ENCODE data around the gene FNDC8. TPM values are rescaled to one million over a fixed set of nuclear protein-coding genes. Genes with fewer than 3 reads are reported as not detected.
A peak's percentile ranks its signal among the peaks of the same experiment; 100 is the strongest.

FNDC8 gene
- total RNA-seq, 5 donors from 2014 or later (not counting 1 experiment from before 2014, with no cell fraction given), result not detected

GRCh38 chr17:35130392-35130791 lies 9.0 kb downstream of the FNDC8 start:
- H3K27me3 Mint-ChIP-seq, result no peaks in the 10 kb centered on the region
- POLR2A ChIA-PET, result no interaction called here
- DNase-seq (no peak), ATAC-seq (replicated peaks in 1 of 4) (no peak)
- Histone ChIP-seq H3K4me3 (ENCODE audit: control insufficient read depth in 1 of 2, extremely low read depth in 1 of 2, low read length in 1 of 2) (no peak overlapping the region), H3K36me3 (ENCODE audit: control insufficient read depth in 2 of 2, extremely low read depth in 1 of 2, insufficient read depth in 1 of 2, low read length in 1 of 2) (peaks cover 12 to 45% of the 10 kb centered on the region in 2 donors), H3K27ac (ENCODE audit: low read length) (no peak overlapping the region), H3K9me3 (no peaks in the 10 kb centered on the region), H3K4me1 (ENCODE audit: control insufficient read depth in 1 of 2, extremely low read depth in 1 of 2, insufficient read depth in 2 of 2, low read length in 2 of 2) (no peaks in the 10 kb centered on the region), H3K27me3 (replicated peaks in 1 of 2; ENCODE audit: control insufficient read depth in 2 of 2, extremely low read depth in 1 of 2, insufficient read depth in 2 of 2, low read length in 1 of 2) (no peaks in the 10 kb centered on the region)
- H3K4me3 Mint-ChIP-seq, result no peak overlapping the region
- peak overlapping the region in 1 of 2 donors; percentile 34 for H3K27ac Mint-ChIP-seq
- H3K9me3 Mint-ChIP-seq, result no peaks in the 10 kb centered on the region
- peaks cover 21% of the 10 kb centered on the region for H3K36me3 Mint-ChIP-seq
- CTCF ChIA-PET, result interaction anchor here in 1 of 2 donors (0.7 to 1.0 kb wide), 2 partner anchors 11 to 709 kb away, joined by 3 to 4 read pairs; partner anchors contain the start of gene RAD51D
- WGBS (ENCODE audit: insufficient coverage), result 97% methylated on average over 3 of the region's 3 CpGs
- H3K4me1 Mint-ChIP-seq, result peaks cover 0 to 4% (median 0%) of the 10 kb centered on the region in 3 donors

GRCh38 chr17:35132099-35132498 lies 10.7 kb downstream of the FNDC8 start:
- H3K4me1 Mint-ChIP-seq, result peaks cover 0 to 4% (median 0%) of the 10 kb centered on the region in 3 donors
- CTCF ChIA-PET, result no interaction called here
- ATAC-seq (replicated peaks in 1 of 4), result no peak
- no peak for DNase-seq
- POLR2A ChIA-PET, result no interaction called here
- peaks cover 37% of the 10 kb centered on the region for H3K36me3 Mint-ChIP-seq
- WGBS (ENCODE audit: insufficient coverage), result 60% methylated on average over 4 of the region's 10 CpGs
- no peak overlapping the region for H3K4me3 Mint-ChIP-seq
- H3K4me3 ChIP-seq (ENCODE audit: control insufficient read depth in 1 of 2, extremely low read depth in 1 of 2, low read length in 1 of 2), result no peak overlapping the region
- no peaks in the 10 kb centered on the region for H3K27me3 ChIP-seq (replicated peaks in 1 of 2; ENCODE audit: control insufficient read depth in 2 of 2, extremely low read depth in 1 of 2, insufficient read depth in 2 of 2, low read length in 1 of 2)
- H3K9me3 Mint-ChIP-seq, result no peaks in the 10 kb centered on the region
- no peaks in the 10 kb centered on the region for H3K27me3 Mint-ChIP-seq
- no peak overlapping the region for H3K27ac ChIP-seq (ENCODE audit: low read length)
- peaks cover 12 to 62% of the 10 kb centered on the region in 2 donors for H3K36me3 ChIP-seq (ENCODE audit: control insufficient read depth in 2 of 2, extremely low read depth in 1 of 2, insufficient read depth in 1 of 2, low read length in 1 of 2)
- no peaks in the 10 kb centered on the region for H3K9me3 ChIP-seq
- H3K4me1 ChIP-seq (ENCODE audit: control insufficient read depth in 1 of 2, extremely low read depth in 1 of 2, insufficient read depth in 2 of 2, low read length in 2 of 2), result no peaks in the 10 kb centered on the region
- H3K27ac Mint-ChIP-seq, result no peak overlapping the region

- Histone ChIP-seq H3K4me1 (ENCODE audit: control insufficient read depth in 1 of 2, extremely low read depth in 1 of 2, insufficient read depth in 2 of 2, low read length in 2 of 2) (no peaks in the 10 kb centered on the region), H3K4me3 (ENCODE audit: control insufficient read depth in 1 of 2, extremely low read depth in 1 of 2, low read length in 1 of 2) (no peak overlapping the region), H3K9me3 (no peaks in the 10 kb centered on the region), H3K36me3 (ENCODE audit: control insufficient read depth in 2 of 2, extremely low read depth in 1 of 2, insufficient read depth in 1 of 2, low read length in 1 of 2) (peaks cover 12 to 71% of the 10 kb centered on the region in 2 donors), H3K27ac (ENCODE audit: low read length) (no peak overlapping the region), H3K27me3 (replicated peaks in 1 of 2; ENCODE audit: control insufficient read depth in 2 of 2, extremely low read depth in 1 of 2, insufficient read depth in 2 of 2, low read length in 1 of 2) (no peaks in the 10 kb centered on the region)
- H3K9me3 Mint-ChIP-seq, result no peaks in the 10 kb centered on the region
- peaks cover 0 to 4% (median 0%) of the 10 kb centered on the region in 3 donors for H3K4me1 Mint-ChIP-seq
- peaks cover 40% of the 10 kb centered on the region for H3K36me3 Mint-ChIP-seq
- CTCF ChIA-PET, result no interaction called here
- 95% methylated on average over 18 of the region's 22 CpGs for WGBS (ENCODE audit: insufficient coverage)
- DNase-seq (no peak), ATAC-seq (replicated peaks in 1 of 4) (no peak)
- no peak overlapping the region for H3K4me3 Mint-ChIP-seq
- no peaks in the 10 kb centered on the region for H3K27me3 Mint-ChIP-seq
- no peak overlapping the region for H3K27ac Mint-ChIP-seq
- POLR2A ChIA-PET, result no interaction called here
Measured at GRCh38 chr17:35132816-35133550, 11.6 kb downstream of the FNDC8 start.

- CTCF ChIA-PET, result no interaction called here
- Mint-ChIP-seq H3K27ac (no peak overlapping the region), H3K4me3 (no peak overlapping the region), H3K36me3 (peaks cover 48% of the 10 kb centered on the region), H3K27me3 (no peaks in the 10 kb centered on the region), H3K4me1 (peaks cover 2 to 6% (median 4%) of the 10 kb centered on the region in 3 donors), H3K9me3 (no peaks in the 10 kb centered on the region)
- H3K27me3 ChIP-seq (replicated peaks in 1 of 2; ENCODE audit: control insufficient read depth in 2 of 2, extremely low read depth in 1 of 2, insufficient read depth in 2 of 2, low read length in 1 of 2), result no peaks in the 10 kb centered on the region
- no peak overlapping the region for H3K4me3 ChIP-seq (ENCODE audit: control insufficient read depth in 1 of 2, extremely low read depth in 1 of 2, low read length in 1 of 2)
- ATAC-seq (replicated peaks in 1 of 4) (no peak), DNase-seq (no peak)
- 97% methylated on average over 3 of the region's 6 CpGs for WGBS (ENCODE audit: insufficient coverage)
- POLR2A ChIA-PET, result no interaction called here
- H3K36me3 ChIP-seq (ENCODE audit: control insufficient read depth in 2 of 2, extremely low read depth in 1 of 2, insufficient read depth in 1 of 2, low read length in 1 of 2), result peaks cover 12 to 90% of the 10 kb centered on the region in 2 donors
- no peaks in the 10 kb centered on the region for H3K9me3 ChIP-seq
- no peak overlapping the region for H3K27ac ChIP-seq (ENCODE audit: low read length)
- H3K4me1 ChIP-seq (ENCODE audit: control insufficient read depth in 1 of 2, extremely low read depth in 1 of 2, insufficient read depth in 2 of 2, low read length in 2 of 2), result peaks cover 0 to 9% of the 10 kb centered on the region in 2 experiments
Measured at GRCh38 chr17:35135322-35135721, 13.9 kb downstream of the FNDC8 start.

- no peaks in the 10 kb centered on the region for H3K27me3 Mint-ChIP-seq
- Histone ChIP-seq H3K9me3 (no peaks in the 10 kb centered on the region), H3K27ac (ENCODE audit: low read length) (no peak overlapping the region), H3K4me1 (ENCODE audit: control insufficient read depth in 1 of 2, extremely low read depth in 1 of 2, insufficient read depth in 2 of 2, low read length in 2 of 2) (peaks cover 10 to 27% of the 10 kb centered on the region in 2 experiments), H3K27me3 (replicated peaks in 1 of 2; ENCODE audit: control insufficient read depth in 2 of 2, extremely low read depth in 1 of 2, insufficient read depth in 2 of 2, low read length in 1 of 2) (no peaks in the 10 kb centered on the region), H3K4me3 (ENCODE audit: control insufficient read depth in 1 of 2, extremely low read depth in 1 of 2, low read length in 1 of 2) (no peak overlapping the region), H3K36me3 (ENCODE audit: control insufficient read depth in 2 of 2, extremely low read depth in 1 of 2, insufficient read depth in 1 of 2, low read length in 1 of 2) (peaks cover 0 to 66% of the 10 kb centered on the region in 2 donors)
- H3K4me3 Mint-ChIP-seq, result peak overlapping the region in 1 of 3 donors; percentile 31
- H3K9me3 Mint-ChIP-seq, result no peaks in the 10 kb centered on the region
- ChIA-PET POLR2A (no interaction called here), CTCF (no interaction called here)
- H3K36me3 Mint-ChIP-seq, result peaks cover 45% of the 10 kb centered on the region
- peaks cover 16 to 20% (median 19%) of the 10 kb centered on the region in 3 donors for H3K4me1 Mint-ChIP-seq
- WGBS (ENCODE audit: insufficient coverage), result 93% methylated on average over 3 of the region's 6 CpGs
- no peak for DNase-seq
- ATAC-seq (replicated peaks in 1 of 4), result no peak
- no peak overlapping the region for H3K27ac Mint-ChIP-seq
Measured at GRCh38 chr17:35138218-35138617, 16.8 kb downstream of the FNDC8 start.

- Histone ChIP-seq H3K4me1 (ENCODE audit: control insufficient read depth in 1 of 2, extremely low read depth in 1 of 2, insufficient read depth in 2 of 2, low read length in 2 of 2) (peaks cover 10 to 27% of the 10 kb centered on the region in 2 experiments), H3K9me3 (no peaks in the 10 kb centered on the region), H3K27me3 (replicated peaks in 1 of 2; ENCODE audit: control insufficient read depth in 2 of 2, extremely low read depth in 1 of 2, insufficient read depth in 2 of 2, low read length in 1 of 2) (no peaks in the 10 kb centered on the region), H3K27ac (ENCODE audit: low read length) (no peak within 1 kb of the TSS), H3K36me3 (ENCODE audit: control insufficient read depth in 2 of 2, extremely low read depth in 1 of 2, insufficient read depth in 1 of 2, low read length in 1 of 2) (peaks cover 0 to 30% of the 10 kb centered on the region in 2 donors), H3K4me3 (ENCODE audit: control insufficient read depth in 1 of 2, extremely low read depth in 1 of 2, low read length in 1 of 2) (peak within 1 kb of the TSS; percentile 92 to 98)
- peak within 1 kb of the TSS; percentile 69 to 88 for H3K27ac Mint-ChIP-seq
- peak within 1 kb of the TSS; percentile 71 to 84 (median 82) for H3K4me3 Mint-ChIP-seq
- CTCF ChIA-PET, result interaction anchor here in 1 of 2 donors (0.7 to 1.5 kb wide), 4 partner anchors 16 to 393 kb away, joined by 3 to 5 read pairs (median 4); no protein-coding TSS in a partner anchor
- DNase-seq (peak; percentile 73 to 92 (median 84)), ATAC-seq (replicated peaks in 1 of 4) (peak; percentile 96 to 97 (median 96))
- peaks cover 18 to 24% (median 19%) of the 10 kb centered on the region in 3 donors for H3K4me1 Mint-ChIP-seq
- H3K36me3 Mint-ChIP-seq, result peaks cover 13% of the 10 kb centered on the region
- POLR2A ChIA-PET, result interaction anchor here in 1 of 2 donors (0.9 kb wide), 1 partner anchor 447 kb away, joined by 4 read pairs; no protein-coding TSS in a partner anchor
- H3K27me3 Mint-ChIP-seq, result no peaks in the 10 kb centered on the region
- under 1% methylated on average over 63 of the region's 65 CpGs for whole genome bisulfite sequencing (ENCODE audit: insufficient coverage)
- H3K9me3 Mint-ChIP-seq, result no peaks in the 10 kb centered on the region
Measured at GRCh38 chr17:35141681-35142466, 20.5 kb downstream of the FNDC8 start, which contains the start of gene NLE1. TSS of gene NLE1 (minus strand) at chr17:35142303. CDS start at chr17:35142275, 28 bp downstream.
